Measurements from ENCODE around the gene OPN3.

- TF ChIP-seq POLR2A (IDR thresholded peaks at IDR 0.05) (no peak), CTCF (IDR thresholded peaks at IDR 0.05) (no peak)
Measured at GRCh38 chr1:241654641-241655040, 14.5 kb upstream of the OPN3 start.

Measured in uterus (tissue), 2 donors.